Pons (tissue), 1 donor: ENCODE measurements around the gene MON1A.

Experiments used
- DNase-seq: peaks from one replicate; pipeline ENCODE4 v3.0.0-alpha.2; 2016; ENCODE audit warnings: low spot score

Gene MON1A

GRCh38 chr3:49889296-49889695 lies 40.3 kb downstream of the MON1A start:
- DNase-seq = no peak

- no peak for DNase-seq
These were observed 42.7 kb downstream of the MON1A start for GRCh38 chr3:49886922-49887265.

GRCh38 chr3:49883998-49884397 lies 45.6 kb downstream of the MON1A start:
- DNase-seq = no peak

- no peak for DNase-seq
These were observed 47.4 kb downstream of the MON1A start for GRCh38 chr3:49882166-49882565.

- DNase-seq = no peak
These were observed 48.9 kb downstream of the MON1A start for GRCh38 chr3:49880581-49881315.

- no peak for DNase-seq
These were observed 49.9 kb downstream of the MON1A start for GRCh38 chr3:49879721-49880120.

- DNase-seq = no peak
These were observed 50.9 kb downstream of the MON1A start for GRCh38 chr3:49878686-49879085.

- no peak for DNase-seq
These were observed 51.9 kb downstream of the MON1A start for GRCh38 chr3:49877716-49878115.

GRCh38 chr3:49876567-49876966 lies 53.0 kb downstream of the MON1A start:
- DNase-seq = no peak

- DNase-seq = no peak
These were observed 56.0 kb downstream of the MON1A start for GRCh38 chr3:49873623-49874022.

- DNase-seq = no peak
These were observed 56.8 kb downstream of the MON1A start for GRCh38 chr3:49872801-49873281.

GRCh38 chr3:49871531-49872153 lies 58.0 kb downstream of the MON1A start:
- DNase-seq = no peak

GRCh38 chr3:49869525-49870126 lies 60.0 kb downstream of the MON1A start, which contains the start of gene CAMKV:
TSS of gene CAMKV (minus strand) at chr3:49869906. CDS start at chr3:49862388, 7,518 bp downstream.
- no peak for DNase-seq

- DNase-seq = no peak
These were observed 60.6 kb downstream of the MON1A start for GRCh38 chr3:49868862-49869466.

GRCh38 chr3:49867871-49868321 lies 61.7 kb downstream of the MON1A start:
- no peak for DNase-seq

- DNase-seq = no peak
These were observed 62.2 kb downstream of the MON1A start for GRCh38 chr3:49867400-49867799.

- no peak for DNase-seq
These were observed 64.3 kb downstream of the MON1A start for GRCh38 chr3:49865198-49865784.

- no peak for DNase-seq
These were observed 65.1 kb downstream of the MON1A start for GRCh38 chr3:49864505-49864904.

GRCh38 chr3:49859576-49860305 lies 69.9 kb downstream of the MON1A start:
- DNase-seq = no peak
